Measurements from ENCODE around the gene CNPY4.

The CNPY4 gene

DNA sequence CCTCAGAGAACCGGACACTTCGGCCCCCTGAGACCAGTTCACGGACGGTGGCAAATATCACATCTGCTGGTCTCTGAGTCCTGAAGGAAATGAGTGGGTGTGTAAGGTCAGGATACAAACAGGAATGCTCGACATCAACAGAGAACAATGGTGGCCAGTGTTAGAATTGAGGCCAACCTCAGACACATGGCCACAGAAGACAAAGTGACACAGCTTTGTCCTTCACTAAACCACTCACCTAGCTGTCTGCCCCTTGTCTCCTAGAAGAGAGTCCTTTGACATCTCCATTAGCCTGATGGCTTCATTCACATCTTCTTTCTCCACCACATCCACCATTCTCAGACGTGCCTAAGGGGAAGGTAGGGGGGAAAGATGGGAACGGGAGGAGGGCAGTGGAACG is 26.4 kb upstream of the CNPY4 start:
- no peak for DNase-seq

DNA sequence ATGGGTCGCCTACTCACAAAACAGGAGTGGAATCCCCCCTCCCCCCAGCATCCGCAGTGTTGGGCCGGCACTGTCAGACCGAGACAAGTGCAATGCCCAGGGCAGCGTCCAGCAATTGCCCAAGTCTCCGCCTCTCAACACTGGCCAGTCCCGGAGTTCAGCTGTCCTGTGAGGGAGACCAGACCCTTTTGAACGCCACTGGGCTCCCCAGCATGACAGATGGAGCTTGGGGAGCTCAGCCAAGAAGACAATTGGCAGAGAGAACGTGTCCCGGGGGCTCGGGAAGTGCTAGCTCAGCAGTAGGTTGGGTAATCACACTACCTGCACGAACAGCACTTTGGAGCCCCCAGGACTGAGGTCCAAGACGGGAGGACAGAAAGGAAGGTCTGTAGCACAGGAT is 25.9 kb upstream of the CNPY4 start:
- DNase-seq = no peak

DNA sequence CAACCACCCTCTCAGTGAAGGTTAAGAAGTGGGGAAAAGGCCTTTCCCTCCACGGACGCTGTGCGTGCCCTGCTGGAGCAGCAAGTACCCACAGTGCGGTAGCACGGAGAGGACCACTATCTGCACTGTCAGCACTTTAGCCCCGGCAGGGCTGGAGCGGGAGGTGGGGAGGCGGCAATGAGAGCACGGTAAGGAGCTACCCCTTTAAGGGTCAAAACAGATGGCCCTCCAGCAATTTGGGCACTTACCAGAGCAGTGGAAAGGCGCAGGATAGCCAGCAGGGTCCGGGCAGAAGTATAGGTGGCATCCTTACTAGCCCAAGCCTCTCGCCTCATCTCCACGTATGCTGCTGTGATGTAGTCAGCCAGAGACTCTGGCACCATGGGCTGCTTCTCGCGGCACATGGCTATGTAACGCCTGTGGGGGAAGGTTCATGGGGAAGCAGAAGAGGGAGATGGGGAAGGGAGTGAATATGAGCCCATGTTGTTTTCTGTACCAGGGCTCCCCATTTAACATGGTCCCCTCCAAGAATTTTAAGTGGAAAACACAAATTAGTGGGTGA is 25.4 kb upstream of the CNPY4 start:
- no peak for DNase-seq

DNA sequence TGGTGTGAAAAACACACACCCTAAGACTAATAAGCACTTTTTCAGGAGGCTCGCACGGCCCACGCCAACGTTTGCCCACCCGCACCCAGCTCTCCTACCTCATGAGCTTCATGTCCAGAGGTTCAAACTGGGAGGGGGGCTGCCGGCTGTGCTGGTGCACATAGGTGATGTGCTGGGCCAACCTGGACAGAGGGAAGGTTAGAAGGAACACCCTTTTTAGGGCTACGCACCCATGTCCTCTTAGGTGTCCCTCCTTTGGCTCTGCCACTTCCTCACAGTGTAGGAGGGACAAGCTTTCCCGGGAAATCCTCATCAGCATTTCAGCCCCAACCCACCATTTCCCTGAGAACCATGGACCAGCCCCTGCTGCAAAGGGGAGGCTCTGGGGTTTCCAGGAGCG is 24.1 kb upstream of the CNPY4 start:
- DNase-seq = no peak

DNA sequence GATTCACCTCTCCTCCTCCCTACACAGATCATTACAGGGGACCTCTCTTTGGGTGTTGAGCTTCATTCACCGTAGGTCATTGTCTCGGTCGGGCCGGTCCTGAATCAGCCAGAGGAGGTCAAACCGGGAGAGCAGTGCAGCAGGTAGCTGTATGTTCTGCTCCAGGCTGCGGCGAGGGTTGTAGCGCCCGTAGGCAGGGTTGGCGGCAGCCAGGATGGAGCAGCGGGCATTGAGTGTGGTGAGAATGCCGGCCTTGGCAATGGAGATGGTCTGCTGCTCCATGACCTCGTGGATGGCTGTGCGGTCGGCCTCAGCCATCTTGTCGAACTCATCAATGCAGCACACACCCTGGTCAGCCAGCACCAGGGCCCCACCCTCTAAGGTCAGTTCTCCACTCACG is 23.7 kb upstream of the CNPY4 start:
- no peak for DNase-seq

DNA sequence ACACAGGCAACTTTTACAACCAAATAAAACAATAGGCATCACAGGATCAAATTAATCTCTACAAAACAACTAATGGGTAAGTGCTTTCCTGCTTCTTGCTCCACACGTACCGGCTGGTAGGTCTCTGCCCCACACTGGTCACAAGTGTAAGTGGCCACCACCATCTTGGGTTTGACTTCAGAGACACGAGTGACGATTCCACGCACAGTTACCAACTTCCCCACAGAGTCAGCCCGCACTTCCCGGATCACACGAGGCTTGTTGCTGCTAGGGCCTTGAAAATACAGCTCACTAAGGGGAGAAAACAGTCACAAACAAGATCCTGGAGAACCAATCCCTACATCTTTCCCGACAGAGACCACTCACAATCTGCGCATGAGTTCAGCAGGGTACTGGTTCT is 20.5 kb upstream of the CNPY4 start:
- no peak for DNase-seq

DNA sequence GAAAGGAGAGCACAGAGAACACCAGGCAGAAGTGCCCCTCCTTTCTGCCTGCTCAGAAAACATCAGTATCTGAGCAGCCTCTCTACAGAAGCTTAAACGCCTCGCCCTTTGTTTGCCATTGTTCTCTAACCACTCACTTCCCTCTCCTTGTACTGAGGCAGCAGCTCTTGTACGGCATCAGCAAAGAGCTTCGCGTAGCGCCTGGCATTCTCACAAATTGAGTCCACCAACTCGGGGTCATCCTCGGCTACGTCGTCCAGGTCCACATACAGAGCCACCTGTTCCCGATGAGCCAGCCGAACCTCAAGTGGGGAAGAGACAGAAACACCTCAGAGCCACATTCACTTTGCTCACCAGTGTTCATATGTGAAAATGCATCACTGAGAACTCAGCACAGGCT is 20.0 kb upstream of the CNPY4 start:
- no peak for DNase-seq

DNA sequence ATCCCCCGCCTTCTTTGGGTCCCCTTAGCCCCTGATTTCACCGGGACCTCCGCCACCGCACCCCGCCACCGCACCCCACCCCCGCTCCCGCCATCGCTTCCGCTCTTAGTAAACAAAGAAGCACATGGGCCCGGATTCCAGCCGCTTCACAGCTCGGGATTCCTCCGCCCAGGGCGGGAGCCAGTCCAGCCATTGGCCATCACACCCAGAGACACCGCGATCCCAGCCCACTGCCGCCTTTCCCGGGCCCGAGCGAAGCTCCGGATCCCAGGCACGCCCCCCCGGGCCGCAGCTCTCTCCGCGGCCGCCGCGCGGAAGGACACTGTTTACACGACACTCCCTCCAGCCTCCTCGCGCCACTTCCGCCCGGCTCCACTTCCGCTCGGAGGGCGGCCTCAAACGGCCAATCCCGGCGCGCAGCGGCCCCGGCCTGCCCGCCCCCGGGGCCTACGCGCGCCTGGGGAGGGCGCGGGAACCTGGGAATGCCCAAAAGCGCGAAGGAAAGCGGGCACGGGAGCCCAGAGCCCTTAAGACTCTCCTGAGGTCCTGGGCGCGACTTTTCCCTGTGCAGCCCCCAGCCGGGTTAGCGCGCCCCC is 18.9 kb upstream of the CNPY4 start:
- peak; percentile 96 for DNase-seq

DNA sequence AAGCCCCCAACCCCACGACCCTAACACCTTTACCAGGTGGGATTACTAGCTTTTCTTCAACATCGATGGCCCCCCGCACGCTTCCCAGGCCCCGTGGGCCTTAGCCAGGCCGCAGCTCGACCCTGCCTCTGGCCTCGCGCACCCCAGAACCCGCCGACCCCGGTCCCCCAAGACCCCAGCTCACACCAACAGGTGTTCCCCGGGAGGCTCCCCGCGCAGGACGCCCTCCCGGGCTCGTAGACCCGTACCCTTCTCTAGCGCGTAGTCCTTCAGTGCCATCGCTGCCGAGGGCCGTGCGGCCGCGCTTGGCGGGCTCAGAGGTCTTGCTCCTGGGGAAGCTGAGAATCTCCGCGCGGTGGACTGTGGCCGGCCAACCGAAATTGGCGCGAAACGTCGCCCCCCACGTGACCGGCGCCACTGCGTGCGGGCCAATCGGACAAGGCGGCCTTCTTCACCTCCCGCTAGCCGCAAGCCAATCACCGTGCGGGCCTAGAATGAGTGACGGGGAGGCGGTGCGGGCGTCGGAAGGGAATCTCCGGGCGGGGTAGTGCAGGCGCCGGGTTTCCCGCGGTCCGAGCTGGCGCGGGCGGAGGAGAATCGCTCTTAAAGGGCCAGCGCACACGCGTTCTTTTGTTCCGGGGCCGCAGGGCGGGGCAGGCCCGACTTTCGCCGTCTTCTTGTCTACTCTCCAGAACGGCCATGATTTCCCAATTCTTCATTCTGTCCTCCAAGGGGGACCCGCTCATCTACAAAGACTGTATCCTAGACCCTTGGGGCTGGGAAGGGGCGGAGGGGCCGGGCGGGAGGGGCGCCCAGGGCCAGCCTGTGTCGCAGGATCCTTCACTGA is 18.2 kb upstream of the CNPY4 start, which contains the start of the genes AP4M1 and MCM7:
Gene AP4M1, plus strand, starts transcription at position 628 of the 847 bp plus-strand sequence. Its CDS starts 72 bp downstream, at position 700.
Gene MCM7, minus strand, starts transcription at position 382 of the 847 bp plus-strand sequence. Its CDS starts 103 bp downstream, at position 279.
- peak; percentile 99 for DNase-seq

DNA sequence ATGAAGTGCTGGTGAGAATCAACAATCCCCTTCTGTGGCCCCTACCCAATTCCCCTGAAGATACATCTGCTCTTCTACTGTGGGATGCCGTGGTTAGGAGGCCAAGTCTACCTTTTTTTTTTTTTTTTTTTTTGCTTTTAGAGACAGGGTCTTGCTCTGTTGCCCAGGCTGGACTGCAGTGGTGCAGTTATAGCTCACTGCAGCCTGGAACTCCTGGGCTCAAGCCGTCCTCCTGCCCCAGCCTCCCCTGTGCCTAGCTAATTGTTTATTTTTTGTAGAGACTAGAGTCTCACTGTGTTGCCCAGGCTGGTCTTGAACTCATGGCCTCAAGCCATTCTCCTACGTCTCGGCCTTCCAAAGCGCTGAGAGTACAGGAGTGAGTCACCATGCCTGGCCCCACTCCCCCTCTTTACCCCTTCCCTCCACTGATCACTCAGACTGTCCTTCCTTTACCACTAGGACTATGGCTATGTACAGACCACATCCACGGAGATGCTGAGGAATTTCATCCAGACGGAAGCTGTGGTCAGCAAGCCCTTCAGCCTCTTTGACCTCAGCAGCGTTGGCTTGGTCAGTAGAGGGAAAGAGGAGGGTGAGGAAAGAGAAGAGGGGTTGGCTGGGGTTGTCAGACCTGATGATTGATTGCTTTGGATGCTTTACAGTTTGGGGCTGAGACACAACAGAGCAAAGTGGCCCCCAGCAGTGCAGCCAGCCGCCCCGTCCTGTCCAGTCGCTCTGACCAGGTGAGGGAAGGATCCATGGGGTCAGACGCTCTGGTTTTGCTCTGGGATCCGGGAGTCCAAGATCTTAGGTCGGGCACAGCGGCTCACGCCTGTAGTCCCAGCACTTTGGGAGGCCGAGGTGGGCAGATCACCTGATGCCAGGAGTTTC is 16.2 kb upstream of the CNPY4 start:
- no peak for DNase-seq

GRCh38 chr7:100105534-100105933 is 13.9 kb upstream of the CNPY4 start:
- DNase-seq = no peak

- no peak for DNase-seq
These were observed 12.8 kb upstream of the CNPY4 start for GRCh38 chr7:100106633-100107032.

- DNase-seq = no peak
These were observed 12.2 kb upstream of the CNPY4 start for GRCh38 chr7:100107125-100107737.

DNA sequence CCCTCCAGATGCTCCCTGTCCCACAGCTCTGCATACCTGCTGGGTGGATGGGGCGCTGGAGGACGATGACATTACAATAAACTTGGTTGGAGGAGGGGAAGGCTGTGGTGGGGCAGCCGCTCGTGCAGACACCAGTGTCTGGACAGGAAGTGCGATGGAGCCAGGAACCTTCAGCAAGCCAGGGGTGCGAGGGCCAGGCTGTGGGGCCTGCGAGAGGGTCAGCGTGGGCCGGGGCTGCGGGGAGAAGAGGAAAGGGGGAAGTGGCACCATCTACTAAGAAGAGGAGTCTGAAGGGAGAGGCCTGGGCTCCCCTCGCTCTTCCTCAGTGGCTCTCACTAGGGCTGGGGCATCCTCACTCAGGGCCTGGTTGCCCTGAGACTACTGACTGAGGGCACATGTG is 11.5 kb upstream of the CNPY4 start:
- no peak for DNase-seq

DNA sequence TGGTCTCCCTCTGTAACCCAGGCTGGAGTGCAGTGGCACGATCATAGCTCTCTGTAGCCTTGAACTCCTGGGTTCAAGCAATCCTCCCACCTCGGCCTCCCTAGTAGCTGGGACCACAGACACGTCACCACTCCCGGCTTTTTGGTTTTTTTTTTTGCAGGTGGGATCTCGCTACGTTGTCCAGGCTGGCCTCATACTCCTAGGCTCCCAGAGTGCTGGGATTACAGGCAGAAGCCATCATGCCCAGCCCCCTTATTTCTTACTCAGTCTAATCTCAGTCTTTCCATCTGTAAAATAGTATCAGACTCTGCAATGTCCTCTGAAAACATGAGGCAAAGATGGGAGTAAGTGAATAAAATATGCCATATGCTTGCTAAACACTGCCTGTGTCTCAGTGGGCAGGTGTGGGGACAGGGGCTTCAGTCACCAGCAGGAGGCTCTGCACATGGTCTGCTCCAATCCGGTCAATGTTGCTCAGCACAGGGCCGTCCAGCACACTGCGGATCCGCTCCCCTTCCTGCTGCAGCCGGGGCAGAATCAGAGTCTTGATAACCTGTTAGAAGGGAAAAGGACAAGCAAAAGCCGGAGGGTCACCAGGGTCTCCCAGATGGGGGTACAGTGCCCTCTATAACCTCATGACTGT is 9.8 kb upstream of the CNPY4 start:
- DNase-seq = no peak

DNA sequence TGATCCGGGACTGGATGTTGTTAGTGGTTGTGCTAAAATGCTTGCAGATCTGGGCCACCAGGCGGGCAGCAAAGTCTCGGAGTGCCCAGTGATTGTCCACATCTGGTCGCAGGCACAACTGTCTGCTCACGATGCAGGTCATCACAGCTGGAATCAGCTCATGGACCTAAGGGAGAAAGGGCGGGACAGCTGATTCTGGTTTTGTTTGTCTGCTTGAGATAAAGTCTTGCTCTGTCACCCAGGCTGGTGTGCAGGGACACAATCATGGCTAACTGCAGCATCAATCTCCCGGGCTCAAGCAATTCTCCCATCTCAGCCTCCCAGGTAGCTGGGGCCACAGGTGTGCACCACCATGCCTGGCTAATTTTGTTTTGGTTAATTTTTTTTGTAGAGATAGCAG is 8.3 kb upstream of the CNPY4 start:
- DNase-seq = no peak

- no peak for DNase-seq
These were observed 7.5 kb upstream of the CNPY4 start for GRCh38 chr7:100111914-100112313.

DNA sequence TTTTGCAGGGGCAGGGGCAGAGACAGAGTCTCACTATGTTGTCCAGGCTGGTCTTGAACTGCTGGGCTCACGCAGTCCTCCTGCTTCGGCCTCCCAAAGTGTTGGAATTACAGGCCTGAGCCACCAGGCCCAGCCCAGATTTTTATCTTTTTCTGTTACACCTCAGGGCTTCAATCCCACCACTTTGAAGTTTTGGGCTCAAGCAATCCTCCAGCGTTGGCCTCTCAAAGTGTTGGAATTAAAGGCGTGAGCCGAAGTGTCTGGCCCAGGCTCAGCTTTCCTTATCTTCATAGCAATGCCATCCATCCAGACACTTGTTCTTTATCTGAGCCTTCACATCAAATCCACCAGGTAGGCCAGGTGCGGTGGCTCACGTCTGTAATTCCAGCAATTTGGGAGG is 4.4 kb upstream of the CNPY4 start:
- DNase-seq = no peak

DNA sequence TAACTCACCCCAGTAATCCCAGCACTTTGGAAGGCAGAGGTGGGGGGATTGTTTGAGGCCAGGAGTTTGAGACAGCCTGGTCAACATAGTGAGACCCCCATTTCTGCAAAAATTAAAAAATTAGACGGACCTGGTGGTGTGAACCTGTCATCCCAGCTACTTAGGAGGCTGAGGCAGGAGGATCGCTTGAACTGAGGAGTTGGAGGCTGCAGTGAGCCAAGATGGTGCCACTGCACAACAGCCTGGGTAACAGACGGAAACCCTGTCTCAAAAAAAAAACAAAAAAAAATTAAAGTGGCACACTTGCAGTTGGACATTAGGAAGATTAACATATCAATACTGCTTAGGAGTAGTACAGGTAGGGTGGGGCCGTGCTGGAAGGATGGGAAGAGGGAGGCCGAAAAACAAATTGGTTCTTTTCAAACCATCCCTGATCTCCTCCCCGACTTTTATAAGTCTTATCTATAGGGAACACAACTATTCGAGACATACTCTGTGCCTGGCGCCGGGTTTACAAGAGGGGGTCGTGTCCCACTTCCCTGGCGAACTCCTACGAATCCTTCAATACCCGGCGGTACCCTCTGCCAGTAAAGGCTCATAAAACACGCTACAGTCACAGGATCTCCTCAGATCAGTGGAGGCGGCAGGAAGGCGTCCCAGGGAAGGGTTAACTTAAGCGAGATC is 904 bp upstream of the CNPY4 start:
- DNase-seq = no peak

- DNase-seq = peak; percentile 83
These were observed 717 bp downstream of the CNPY4 start for GRCh38 chr7:100119970-100120732.

GRCh38 chr7:100120733-100121036 is 1.3 kb downstream of the CNPY4 start:
- no peak for DNase-seq
